Astrocyte of the spinal cord (primary cell): Measurements from ENCODE around the gene NDUFB2.
"Not testable (repeated sequence)": the region's sequence is repeated elsewhere in the genome, so short reads cannot be mapped to it uniquely, and the experiment has no call there.

ENCODE experiments used
- DNase-seq: peaks from one replicate; pipeline ENCODE4 v3.0.0; 2011; ENCODE audit warnings: low read depth, low spot score
- H3K4me3 ChIP-seq: 2 replicates; pipeline ENCODE4 v1.5.1; 2011; ENCODE audit warnings: low read depth, mild to moderate bottlenecking, low read length, moderate library complexity
- CTCF ChIP-seq: IDR thresholded peaks from 2 replicates; pipeline ENCODE4 v1.5.1; 2012; ENCODE audit warnings: low read depth, mild to moderate bottlenecking, low read length, inconsistent platforms
- in situ Hi-C: cut with HindIII; loops from 2 replicates; pipeline ENCODE4 v1.10.0; 2017; ENCODE audit warnings: low sequenced_read_pairs

The NDUFB2 gene

DNA sequence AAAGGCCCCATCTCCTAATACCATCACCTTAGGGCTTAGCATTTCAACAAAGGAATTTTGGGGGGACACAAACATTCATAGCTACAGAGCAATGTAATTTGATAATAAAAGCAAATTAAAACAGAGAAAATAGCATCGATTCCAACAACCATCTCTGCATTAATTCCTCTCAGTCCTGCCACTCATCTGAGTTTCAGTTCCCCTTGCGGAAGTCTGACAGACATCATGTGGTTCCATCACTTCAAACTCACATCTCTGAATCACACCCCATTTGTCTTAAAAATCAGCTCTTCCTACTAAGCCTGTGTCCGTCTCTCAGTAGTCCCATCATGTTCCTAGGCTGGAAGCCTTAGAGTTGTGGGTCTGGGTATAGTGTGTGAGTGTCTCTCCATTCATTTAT lies 20.2 kb upstream of the NDUFB2 start:
- in situ Hi-C loops, result no loop called here
- no peak overlapping the region for H3K4me3 ChIP-seq
- no peak for DNase-seq
- TF ChIP-seq CTCF, result no peak

DNA sequence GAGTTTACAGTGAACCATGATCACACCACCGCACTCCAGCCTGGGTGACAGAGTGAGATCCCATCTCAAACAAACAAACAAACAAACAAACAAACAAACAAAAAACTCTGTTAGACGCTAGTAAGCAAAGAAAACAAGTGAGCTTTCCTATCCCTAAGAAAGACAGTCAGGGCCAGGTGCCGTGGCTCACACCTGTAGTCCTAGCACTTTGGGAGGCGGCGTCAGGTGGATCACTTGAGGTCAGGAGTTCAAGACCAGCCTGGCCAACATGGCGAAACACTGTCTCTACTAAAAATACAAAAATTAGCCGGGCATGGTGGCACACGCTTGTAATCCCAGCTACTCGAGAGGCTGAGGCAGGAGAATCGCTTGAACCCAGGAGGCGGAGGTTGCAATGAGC lies 19.6 kb upstream of the NDUFB2 start:
- DNase-seq, H3K4me3 ChIP-seq, in situ Hi-C loops: not testable (repeated sequence)

- no peak overlapping the region for H3K4me3 ChIP-seq
- DNase-seq, result no peak
- no peak for TF ChIP-seq CTCF
- in situ Hi-C loops, result no loop called here
These were observed 19.0 kb upstream of the NDUFB2 start for GRCh38 chr7:140677496-140677895.

DNA sequence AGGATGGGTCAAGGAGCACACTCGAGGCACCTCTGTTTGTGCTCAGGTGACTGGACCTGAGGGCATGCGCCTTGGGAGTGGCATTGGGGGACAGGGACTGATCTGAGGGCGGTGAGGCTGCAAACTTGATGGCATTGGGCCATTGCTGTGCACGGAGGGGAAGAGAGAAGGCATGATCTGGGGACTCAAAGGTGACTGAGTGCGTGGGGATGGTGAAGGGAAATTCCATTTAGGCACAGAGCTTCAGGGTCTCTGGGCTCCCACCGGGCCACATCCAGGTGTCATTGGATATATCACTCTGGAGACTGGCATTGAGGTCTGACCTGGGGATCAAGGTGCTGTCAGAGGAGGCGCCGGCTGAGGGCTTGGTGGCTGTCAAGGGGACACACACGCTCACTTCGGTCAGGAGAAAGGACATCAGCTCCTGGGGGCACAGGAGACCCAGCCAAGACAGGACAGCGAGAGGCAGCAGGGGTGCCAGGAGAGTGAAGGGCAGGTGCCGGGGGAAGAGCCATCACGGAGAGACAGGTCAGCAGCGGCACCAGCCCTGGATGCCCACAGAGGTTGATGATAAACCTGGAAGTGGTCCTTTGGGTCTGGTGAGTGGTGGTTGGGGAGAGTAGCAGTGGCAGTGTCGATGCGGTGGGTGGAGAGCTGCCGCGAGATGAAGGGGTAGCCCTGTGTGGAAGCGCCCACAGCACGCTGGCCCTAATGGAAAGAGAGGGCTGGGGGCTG lies 18.3 kb upstream of the NDUFB2 start:
- no peak for TF ChIP-seq CTCF
- in situ Hi-C loops, result no loop called here
- DNase-seq, result no peak
- no peak overlapping the region for H3K4me3 ChIP-seq

DNA sequence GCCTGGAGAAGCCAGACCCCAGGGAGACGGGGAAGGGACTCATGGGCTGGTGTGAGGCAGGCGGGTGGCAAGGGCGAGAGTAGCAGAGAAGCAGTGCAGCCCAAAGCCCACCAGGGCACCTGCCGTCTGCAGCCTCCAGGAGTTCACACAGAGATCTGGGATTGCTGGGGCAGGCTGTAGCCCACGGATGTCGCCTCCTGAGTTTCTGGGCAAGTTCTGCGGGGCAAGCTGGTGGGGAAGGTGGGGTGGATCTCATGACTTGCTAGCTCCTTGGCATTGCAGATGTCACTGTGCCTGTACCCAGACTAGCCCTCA lies 17.7 kb upstream of the NDUFB2 start:
- DNase-seq, result no peak

GRCh38 chr7:140679186-140679585 lies 17.3 kb upstream of the NDUFB2 start:
- TF ChIP-seq CTCF, result no peak
- H3K4me3 ChIP-seq, result no peak overlapping the region
- in situ Hi-C loops, result no loop called here
- no peak for DNase-seq

More for the DNA sequence above, 17.7 kb upstream of the NDUFB2 start:
- in situ Hi-C loops, result no loop called here
- no peak for TF ChIP-seq CTCF
- H3K4me3 ChIP-seq, result no peak overlapping the region

DNA sequence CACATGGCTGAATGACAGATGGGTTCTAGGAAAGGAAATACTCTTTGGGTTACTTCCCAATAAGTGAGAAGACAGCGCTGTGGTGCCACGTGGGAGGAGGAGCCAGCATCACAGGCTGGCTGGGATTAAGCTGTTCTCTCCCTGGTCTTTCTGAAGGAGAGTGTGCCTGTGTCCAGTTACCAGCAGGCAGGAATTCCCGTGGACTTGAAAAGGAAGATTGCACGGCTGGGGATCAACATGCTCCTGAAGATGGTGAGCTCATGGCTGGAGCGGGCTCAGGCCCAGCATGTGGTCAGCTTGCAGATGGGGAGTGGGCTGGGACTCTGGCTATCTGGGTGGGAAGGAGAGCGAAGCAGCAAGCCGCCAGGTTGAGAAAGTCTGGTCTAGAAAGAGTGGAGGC lies 15.6 kb upstream of the NDUFB2 start:
- H3K4me3 ChIP-seq, result no peak overlapping the region
- TF ChIP-seq CTCF, result no peak
- DNase-seq, result no peak
- in situ Hi-C loops, result no loop called here
